GM12878 (cell line): Measurements from ENCODE around the gene BAAT. TPM values are rescaled to one million over a fixed set of nuclear protein-coding genes. Genes with fewer than 3 reads are reported as not detected.

ENCODE experiments used
- ATAC-seq: fragments of 200-7000 bp; cut with Tn5 transposase; 3 replicates; pipeline ENCODE4 v1.9.1; 2020; ENCODE audit warnings: mild to moderate bottlenecking, moderate library complexity
- BruUV-seq: library from RNA; stranded (reverse); fragments of 400-500 nt; replicated peaks from 2 replicates; lab custom pipeline; 2021; lab: Mats Ljungman, UMichigan
- CTCF ChIA-PET: fragments of 300-600 bp; sonication (Branson Sonifier 250); formaldehyde crosslinking; extraction: SDS; loops from one replicate; lab custom pipeline; 2021; ENCODE audit warnings: inconsistent platforms; lab: Yijun Ruan, JAX
- POLR2A ChIA-PET: fragments of 350-600 bp; formaldehyde crosslinking; extraction: SDS; loops from one replicate; lab custom pipeline; 2021; ENCODE audit warnings: inconsistent platforms; lab: Charles Lee
- RAD21 ChIA-PET: fragments of 300-600 bp; sonication (Branson Sonifier 250); formaldehyde crosslinking; loops from one replicate; lab custom pipeline; 2023; ENCODE audit warnings: antibody characterized with exemption; ENCODE audit not compliant: unreplicated experiment; lab: Charles Lee
- SMC1A ChIA-PET: fragments of 300-600 bp; sonication (Branson Sonifier 250); formaldehyde crosslinking; loops from one replicate; lab custom pipeline; 2023; ENCODE audit not compliant: unreplicated experiment, uncharacterized antibody; lab: Charles Lee
- DNase-seq: peaks from one replicate; pipeline ENCODE4 v3.0.0-alpha.2; 2011; ENCODE audit warnings: low read depth, low spot score
- FAIRE-seq: peaks from 3 replicates; lab custom pipeline; 2011; peaks lifted over from hg19 to GRCh38; lab: Jason Lieb, UNC
- H2AFZ ChIP-seq: 2 replicates; pipeline ENCODE4 v1.6.0; 2011; ENCODE audit warnings: low read depth, low read length, control low read depth; ENCODE audit not compliant: control insufficient read depth
- H3K27ac ChIP-seq: 2 replicates; pipeline ENCODE4 v1.5.1; 2011; ENCODE audit warnings: control low read depth; ENCODE audit not compliant: control insufficient read depth, insufficient read depth
- H3K27me3 ChIP-seq, 2 experiments: replicated peaks in 1 of 2; 2 replicates each; pipeline versions ENCODE4 v1.6.0 to v1.6.1; 2011; ENCODE audit warnings: low read length in 1 of 2; ENCODE audit not compliant: control insufficient read depth in 2 of 2, insufficient read depth in 2 of 2
- H3K36me3 ChIP-seq, 2 experiments: 2 replicates each; pipeline ENCODE4 v1.5.1; 2011; ENCODE audit warnings: low read length in 1 of 2; ENCODE audit not compliant: control insufficient read depth in 2 of 2, insufficient read depth in 2 of 2
- H3K4me1 ChIP-seq: 2 replicates; pipeline ENCODE4 v1.6.1; 2011; ENCODE audit warnings: mild to moderate bottlenecking, low read length, moderate library complexity, mixed read lengths; ENCODE audit not compliant: control insufficient read depth, insufficient read depth
- H3K4me2 ChIP-seq: 2 replicates; pipeline ENCODE4 v1.6.0; 2011; ENCODE audit warnings: control low read depth; ENCODE audit not compliant: control insufficient read depth, insufficient read depth
- H3K4me3 ChIP-seq: fragments of 200-600 bp; sonication (generic); 2 replicates; pipeline ENCODE4 v1.5.1; 2016
- H3K79me2 ChIP-seq: 2 replicates; pipeline ENCODE4 v1.6.0; 2011; ENCODE audit warnings: low read length; ENCODE audit not compliant: control insufficient read depth, insufficient read depth
- H3K9ac ChIP-seq: 2 replicates; pipeline ENCODE4 v1.8.0; 2011; ENCODE audit warnings: low read length, control low read depth, mixed read lengths; ENCODE audit not compliant: control insufficient read depth, insufficient read depth
- H3K9me3 ChIP-seq: replicated peaks from 3 replicates; pipeline ENCODE4 v1.5.1; 2011; ENCODE audit warnings: mild to moderate bottlenecking, low read length; ENCODE audit not compliant: control insufficient read depth, insufficient read depth
- H4K20me1 ChIP-seq: 2 replicates; pipeline ENCODE4 v1.6.0; 2011; ENCODE audit not compliant: control insufficient read depth, insufficient read depth
- BACH1 ChIP-seq: fragments of 450-650 bp; IDR thresholded peaks from 2 replicates; pipeline ENCODE4 v1.6.1; 2017; ENCODE audit warnings: mild to moderate bottlenecking, borderline replicate concordance
- BCL11A ChIP-seq: IDR thresholded peaks from 2 replicates; pipeline ENCODE4 v1.6.1; 2011; ENCODE audit warnings: low read depth, low read length
- CHD2 ChIP-seq: IDR thresholded peaks from 2 replicates; pipeline ENCODE4 v1.6.1; 2011; ENCODE audit warnings: low read depth, low read length, improper control_type of control experiment, borderline replicate concordance
- IRF3 ChIP-seq: fragments of 450-650 bp; IDR thresholded peaks from 2 replicates; pipeline ENCODE4 v1.6.1; 2014; ENCODE audit warnings: mild to moderate bottlenecking
- SREBF2 ChIP-seq: IDR thresholded peaks from 2 replicates; pipeline ENCODE4 v1.6.1; 2012; ENCODE audit warnings: mild to moderate bottlenecking, low read length
- ZBED1 ChIP-seq: IDR thresholded peaks from 2 replicates; pipeline ENCODE4 v1.6.1; 2016; ENCODE audit warnings: borderline replicate concordance
- ZZZ3 ChIP-seq: IDR thresholded peaks from 2 replicates; pipeline ENCODE4 v1.6.1; 2011; ENCODE audit warnings: low read depth; ENCODE audit not compliant: control insufficient read depth, insufficient read length
- WGBS: methylation state at CpG from one replicate; pipeline ENCODE4 v1.1.6; 2016; ENCODE audit warnings: low lambda C conversion rate; ENCODE audit not compliant: insufficient replicate concordance, insufficient coverage; ENCODE audit errors: missing lambda C conversion rate; 5-methylcytosine and 5-hydroxymethylcytosine counted together
- in situ Hi-C: fragments of 300-500 bp; cut with MboI; formaldehyde crosslinking; loops from 9 replicates; pipeline ENCODE4 v1.14.3; 2018; ENCODE audit warnings: mixed read lengths
- intact Hi-C: fragments of 100-400 bp; cut with micrococcal nuclease; formaldehyde crosslinking; loops from one replicate; pipeline ENCODE4 v1.14.2; 2022; ENCODE audit not compliant: unreplicated experiment
- polyA plus RNA-seq, 11 experiments: library from polyadenylated mRNA; depleted of rRNA in 4 of 11; unstranded in 6 of 11; stranded (reverse) in 5 of 11; fragments of >200 nt; fragmentation: Nextera tagmentation in 4 of 11; fragmentation: Illumina TruSeq in 1 of 11; extraction: Ambion mirVana in 4 of 11; extraction: Trizol in 1 of 11; gene quantifications; 1 replicate in 1 of 11; 2 replicates in 10 of 11; pipeline versions ENCODE4 v1.2.1 to v1.2.3, GENCODE V29; 2011 to 2016; ENCODE audit warnings: inconsistent platforms in 2 of 11, missing spikeins in 2 of 11, low read depth in 1 of 11
- total RNA-seq, 4 experiments: library from RNA; depleted of rRNA in 3 of 4; stranded (reverse); fragments of >200 nt in 3 of 4; fragmentation: Illumina TruSeq in 1 of 4; extraction: Trizol in 1 of 4; gene quantifications; 2 replicates each; pipeline versions ENCODE4 v1.2.1 to v1.2.3, GENCODE V29; 2013 to 2021

BAAT gene
- total and polyA plus RNA-seq, 10 of the 15 experiments (the other 5 are each of a cell fraction or from before 2014, with no cell fraction given) = 0.02 to 0.26 (median 0.06) TPM; not detected in 2

- H3K9ac ChIP-seq = no peak overlapping the region
- in situ Hi-C loops (no loop called here), intact Hi-C loops (no loop called here)
- ATAC-seq = no peak
- POLR2A ChIA-PET = no interaction called here
- CTCF ChIA-PET = interaction anchor here (0.7 to 3.0 kb wide), 5 partner anchors 11 to 100 kb away, joined by 3 to 9 read pairs (median 3); no protein-coding TSS in a partner anchor
- no peak for DNase-seq
- H3K79me2 ChIP-seq = no peaks in the 10 kb centered on the region
- SMC1A ChIA-PET = interaction anchor here (1.3 to 2.0 kb wide), 3 partner anchors 12 to 34 kb away, joined by 3 to 6 read pairs (median 6); no protein-coding TSS in a partner anchor
- 63% methylated on average over 3 of the region's 3 CpGs for WGBS
- no peak overlapping the region for H3K27ac ChIP-seq
- H2AFZ ChIP-seq = no peak overlapping the region
- no peaks in the 10 kb centered on the region for H3K36me3 ChIP-seq
- no peaks in the 10 kb centered on the region for H3K27me3 ChIP-seq
- H3K4me3 ChIP-seq = no peak overlapping the region
- FAIRE-seq = no peak
- H3K4me1 ChIP-seq = no peaks in the 10 kb centered on the region
- no TSS peak for BruUV-seq
- TF ChIP-seq ZBED1 (no peak), ZZZ3 (no peak), BACH1 (no peak), SREBF2 (no peak), IRF3 (no peak), CHD2 (no peak), BCL11A (no peak)
- TF ChIP-seq, all 136 proteins: peak for 0
- RAD21 ChIA-PET = no interaction called here
- H4K20me1 ChIP-seq = no peaks in the 10 kb centered on the region
- H3K9me3 ChIP-seq = no peaks in the 10 kb centered on the region
- no peak overlapping the region for H3K4me2 ChIP-seq
These were observed 48.4 kb upstream of the BAAT start for GRCh38 chr9:101433229-101433628.
